ENCODE data around the gene STX1B.
"Not testable (repeated sequence)": the region's sequence is repeated elsewhere in the genome, so short reads cannot be mapped to it uniquely, and the experiment has no call there.

STX1B gene

DNA sequence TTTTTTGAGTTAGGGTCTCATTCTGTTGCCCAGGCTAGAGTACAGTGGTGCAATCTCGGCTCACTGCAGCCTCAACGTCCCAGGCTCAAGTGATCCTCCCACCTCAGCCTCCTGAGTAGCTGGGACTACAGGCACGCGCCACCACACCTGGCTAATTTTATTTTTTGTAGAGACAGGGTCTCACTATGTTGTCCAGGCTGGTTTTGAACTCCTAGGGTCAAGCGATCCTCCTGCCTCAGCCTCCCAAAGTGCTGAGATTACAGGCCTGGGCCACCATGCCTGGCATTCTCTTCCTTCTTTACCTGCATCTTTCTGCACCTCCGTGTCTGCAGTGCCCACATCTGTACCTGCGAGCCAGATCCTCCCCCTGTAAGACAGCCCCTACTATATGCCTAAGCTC lies 1.4 kb upstream of the STX1B start:
- DNase-seq, result not testable (repeated sequence)

DNA sequence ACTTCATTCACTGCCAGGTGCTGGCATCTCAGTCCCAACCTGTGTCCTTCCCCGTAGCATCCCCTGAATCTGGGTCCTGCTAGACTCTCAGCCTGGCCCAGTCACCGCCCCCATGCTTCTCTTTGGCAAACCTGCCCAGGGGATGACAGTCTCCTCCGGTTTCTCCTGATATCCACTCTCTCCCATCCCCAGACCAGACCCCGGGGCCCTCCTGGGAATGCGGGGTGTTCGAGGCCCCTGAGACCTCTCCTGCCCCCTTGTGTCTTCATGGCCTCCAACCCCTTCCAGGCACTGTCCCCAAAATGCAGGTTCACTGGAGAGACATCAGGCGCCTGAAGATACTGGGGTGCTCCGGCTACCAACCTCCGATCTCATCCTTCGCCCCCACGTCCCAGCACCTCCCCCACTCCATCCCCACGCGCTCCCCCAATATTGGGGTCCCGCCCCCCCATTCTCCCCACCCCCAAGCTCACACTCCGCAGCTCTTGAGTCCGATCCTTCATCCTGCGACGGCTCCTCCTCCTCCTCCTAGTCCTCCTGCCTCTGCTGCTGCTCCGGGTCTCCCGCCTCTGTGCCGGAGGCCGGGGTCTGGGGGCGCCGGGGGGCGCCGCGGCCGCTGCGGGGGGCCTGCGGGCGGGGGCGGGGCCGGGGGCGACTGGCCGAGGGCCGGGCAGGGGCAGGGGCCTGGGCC lies 399 bp downstream of the STX1B start:
- no peak for DNase-seq

DNA sequence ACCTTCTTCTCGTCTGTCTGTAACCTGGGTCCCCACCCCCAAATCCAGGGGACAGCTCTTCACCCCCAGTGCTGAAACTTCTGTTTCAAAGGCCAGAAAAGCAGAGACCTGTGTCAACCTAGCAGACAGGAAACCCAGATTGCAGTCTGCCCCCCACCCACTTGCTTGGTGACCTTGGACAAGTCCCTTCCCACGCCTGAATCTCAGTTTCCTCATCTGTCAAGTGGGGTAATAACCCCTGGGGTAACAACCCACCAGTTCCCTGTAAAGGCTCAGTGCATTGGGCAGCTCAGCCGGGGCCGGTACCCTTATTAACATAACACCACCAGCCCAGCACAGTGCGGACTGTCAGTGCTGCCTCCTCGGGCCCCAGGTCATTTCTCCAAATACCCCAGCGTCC lies 1.3 kb downstream of the STX1B start:
- no peak for DNase-seq

DNA sequence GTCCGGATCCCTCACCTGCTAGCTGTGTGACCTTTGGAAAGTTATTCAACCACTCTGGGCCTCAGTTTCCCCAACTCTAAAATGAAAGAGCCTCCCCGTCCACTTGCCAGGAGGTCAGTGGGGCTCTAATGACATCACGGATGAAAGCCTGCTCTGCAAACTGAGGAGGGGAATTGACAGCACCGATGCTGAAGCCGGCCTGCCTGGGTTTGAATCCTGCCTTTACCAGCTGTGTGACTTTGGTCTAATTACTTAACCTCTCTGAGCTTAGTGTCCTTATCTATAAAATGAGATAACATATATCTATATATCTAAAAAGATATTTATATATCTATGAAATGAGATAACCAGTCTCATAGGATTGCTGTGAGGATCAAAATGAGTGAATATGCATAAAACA lies 1.9 kb downstream of the STX1B start:
- no peak for DNase-seq

DNA sequence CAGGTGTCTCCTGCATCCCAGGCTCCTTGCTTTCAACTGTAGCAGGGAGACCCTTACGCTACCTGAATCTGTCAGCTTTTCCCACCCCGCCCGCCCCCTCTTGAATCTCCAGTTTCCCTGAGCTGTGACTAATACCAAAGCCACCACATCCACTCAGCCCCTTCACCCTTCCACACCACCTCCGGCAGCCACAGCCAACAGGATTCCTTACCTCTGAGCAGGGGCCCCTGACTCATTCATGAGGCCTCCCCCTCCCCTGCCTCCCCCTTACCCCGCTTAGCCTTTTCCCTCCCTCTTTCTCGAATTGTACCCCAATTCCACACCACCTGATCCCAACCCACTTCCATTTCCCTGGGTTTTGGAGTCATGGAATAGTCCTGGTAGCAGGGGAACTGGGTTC lies 2.3 kb downstream of the STX1B start:
- peak; percentile 17 for DNase-seq

DNA sequence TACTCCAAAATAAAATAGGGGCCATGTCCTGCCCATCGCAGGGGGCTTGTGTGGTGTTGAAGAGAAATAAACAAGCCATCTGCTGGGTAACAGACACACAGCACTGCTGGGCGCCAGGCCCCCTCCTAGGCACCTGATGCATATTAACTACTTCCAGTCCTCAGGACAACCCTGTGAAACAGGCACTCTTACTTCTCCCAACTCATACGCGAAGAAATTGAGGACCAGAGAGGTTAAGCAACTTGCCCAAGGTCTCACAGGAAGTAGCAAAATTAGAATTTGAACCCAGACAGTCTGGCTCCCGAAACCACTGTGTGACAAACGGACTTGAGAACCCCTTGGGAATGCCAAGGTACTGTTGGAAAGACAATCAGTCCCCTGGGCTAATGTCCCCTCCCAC lies 2.8 kb downstream of the STX1B start:
- no peak for DNase-seq

DNA sequence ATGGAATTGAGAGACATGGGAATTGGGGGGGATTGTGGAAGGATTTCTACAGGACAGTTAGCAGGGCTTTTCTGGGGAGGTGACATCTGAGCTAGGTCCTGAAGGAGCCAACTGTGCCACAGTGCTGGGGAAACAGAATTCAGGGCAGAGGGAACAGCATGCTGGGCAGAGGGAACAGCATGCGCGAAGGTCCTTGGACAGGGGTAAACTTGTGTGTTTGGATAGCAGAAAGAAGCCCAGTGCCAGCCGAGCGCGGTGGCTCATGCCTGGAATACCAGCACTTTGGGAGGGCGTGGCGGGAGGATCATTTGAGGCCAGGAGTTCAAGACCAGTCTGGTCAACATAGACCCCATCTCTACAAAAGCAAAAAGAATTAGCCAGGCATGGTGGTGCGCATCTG lies 3.8 kb downstream of the STX1B start:
- no peak for DNase-seq

DNA sequence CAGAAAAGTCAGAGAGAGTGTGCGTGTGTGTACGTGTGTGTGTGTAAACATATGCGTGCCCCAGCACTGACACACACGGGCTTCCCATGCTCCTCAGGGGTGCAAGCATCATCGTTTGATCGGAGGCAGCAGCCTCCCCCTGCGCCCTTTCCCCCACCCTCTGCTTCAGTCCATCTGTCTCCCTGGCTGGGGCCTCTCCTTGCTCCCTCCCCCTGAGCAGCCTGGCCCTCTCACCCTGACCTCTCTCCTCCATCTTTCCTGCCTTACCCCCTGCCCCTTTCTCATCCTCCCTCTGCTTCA lies 4.4 kb downstream of the STX1B start:
- no peak for DNase-seq

DNA sequence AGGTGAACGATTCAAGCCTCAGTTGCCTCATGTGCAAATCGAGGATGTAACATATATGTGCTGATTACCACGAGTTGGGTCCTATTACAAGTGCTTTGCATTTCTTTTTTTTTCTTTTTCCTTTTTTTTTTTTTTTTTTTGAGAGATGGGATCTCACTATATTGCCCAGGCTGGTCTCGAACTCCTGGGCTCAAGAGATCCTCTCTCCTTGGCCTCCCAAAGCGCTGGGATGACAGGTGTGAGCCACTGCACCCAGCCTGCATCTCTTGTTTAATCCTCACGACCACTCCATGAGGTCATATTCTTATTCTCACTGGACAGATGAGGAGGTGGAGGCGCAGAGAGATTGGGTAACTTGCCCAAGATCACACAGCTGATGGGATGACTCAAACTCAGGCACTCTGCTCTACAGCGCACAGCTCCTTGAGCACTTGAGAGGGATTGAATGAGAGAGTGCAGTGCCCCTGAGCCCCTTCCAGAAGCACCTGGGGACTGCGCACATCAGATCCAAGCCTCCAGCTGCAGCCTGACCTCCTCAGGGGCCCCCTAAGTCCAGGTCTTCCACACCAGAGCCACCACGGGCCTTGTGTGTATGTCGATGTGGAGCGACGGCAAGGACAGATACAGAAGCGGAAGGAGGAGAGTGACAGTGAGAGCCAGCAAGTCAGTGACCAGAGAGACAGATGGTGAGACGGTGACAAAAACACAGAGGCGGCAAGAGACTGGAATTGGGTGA lies 4.9 kb downstream of the STX1B start:
- DNase-seq, result peak; percentile 24

DNA sequence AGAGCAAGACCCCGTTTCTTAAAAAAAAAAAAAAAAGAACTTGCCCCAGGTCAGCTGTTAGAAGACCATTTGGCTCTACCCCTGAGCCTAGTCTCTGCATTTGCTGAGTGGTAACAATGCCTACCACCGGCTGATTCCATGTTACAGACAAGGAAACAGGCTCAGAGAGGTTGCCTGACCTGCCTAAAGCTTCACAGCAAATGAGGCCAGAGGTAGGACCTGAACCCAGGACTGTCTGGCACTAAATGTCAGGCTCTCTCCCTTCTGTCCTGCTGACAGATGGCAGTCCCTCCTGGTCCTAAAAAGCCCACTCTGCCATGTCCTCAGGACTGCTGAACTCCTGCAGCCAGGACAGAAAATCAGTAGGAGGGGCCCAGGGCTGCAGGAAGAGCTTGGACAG lies 5.8 kb downstream of the STX1B start:
- no peak for DNase-seq

DNA sequence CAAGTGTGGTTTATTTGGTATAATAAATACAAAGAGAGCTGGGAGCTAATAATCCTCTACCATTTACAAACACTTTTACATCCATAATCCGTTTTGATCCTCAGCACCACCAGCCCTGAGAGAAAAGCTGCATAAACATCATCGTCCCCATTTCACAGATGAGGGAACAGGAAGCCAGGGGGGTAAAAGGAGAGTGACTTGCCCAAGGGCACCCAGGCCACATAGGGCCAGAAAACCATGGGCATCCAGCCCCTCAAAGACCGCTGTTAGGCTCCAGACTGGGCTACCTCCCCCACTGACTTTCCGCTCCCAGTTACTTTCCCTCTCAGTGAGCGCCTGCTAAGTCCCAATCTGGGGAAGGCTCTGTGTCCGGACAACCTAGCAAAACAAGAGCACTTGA lies 6.7 kb downstream of the STX1B start:
- DNase-seq, result no peak

DNA sequence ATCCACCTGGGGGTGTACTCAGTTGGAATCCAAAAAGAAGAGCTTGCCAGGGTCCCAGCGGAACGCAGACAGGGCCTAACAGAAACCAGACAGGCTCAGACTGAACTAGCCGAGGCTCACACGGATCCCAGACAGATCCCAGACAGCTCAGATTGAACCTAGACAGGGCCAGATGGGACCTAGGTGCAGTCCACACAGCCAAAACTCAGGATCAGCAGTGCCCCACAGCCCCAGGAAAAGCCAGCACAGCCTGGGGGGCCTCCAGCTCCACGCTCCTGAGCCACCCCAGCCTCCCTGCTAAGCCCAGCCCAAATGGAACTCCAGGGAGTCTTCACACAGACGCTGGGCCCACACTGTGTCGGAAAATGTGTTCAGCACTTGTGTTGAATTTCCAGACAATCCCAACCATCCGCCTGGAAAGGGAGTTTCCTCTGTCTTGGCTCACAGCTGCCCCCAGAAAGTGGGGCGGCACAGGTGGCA lies 7.5 kb downstream of the STX1B start:
- no peak for DNase-seq

DNA sequence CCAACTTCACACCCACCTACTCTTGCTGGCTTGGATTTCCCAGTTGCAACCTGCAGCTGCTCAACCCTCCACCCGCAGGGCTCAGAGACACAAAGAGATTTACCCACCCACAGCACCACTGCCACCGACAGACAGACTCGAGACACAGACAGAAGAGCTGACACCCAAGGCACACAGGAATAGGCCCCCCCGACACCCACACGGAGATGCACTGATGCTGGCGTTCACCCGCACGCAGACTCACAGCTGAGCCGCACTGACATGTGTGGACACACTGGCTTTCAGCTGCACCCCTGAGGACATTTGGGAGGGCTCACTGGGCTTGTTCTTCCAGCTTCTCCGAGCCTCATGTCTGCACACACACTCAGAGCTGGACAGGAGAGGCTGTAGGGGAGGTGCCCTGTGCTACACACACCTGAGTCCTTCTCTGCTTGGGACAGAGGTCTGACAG lies 8.2 kb downstream of the STX1B start:
- no peak for DNase-seq

DNA sequence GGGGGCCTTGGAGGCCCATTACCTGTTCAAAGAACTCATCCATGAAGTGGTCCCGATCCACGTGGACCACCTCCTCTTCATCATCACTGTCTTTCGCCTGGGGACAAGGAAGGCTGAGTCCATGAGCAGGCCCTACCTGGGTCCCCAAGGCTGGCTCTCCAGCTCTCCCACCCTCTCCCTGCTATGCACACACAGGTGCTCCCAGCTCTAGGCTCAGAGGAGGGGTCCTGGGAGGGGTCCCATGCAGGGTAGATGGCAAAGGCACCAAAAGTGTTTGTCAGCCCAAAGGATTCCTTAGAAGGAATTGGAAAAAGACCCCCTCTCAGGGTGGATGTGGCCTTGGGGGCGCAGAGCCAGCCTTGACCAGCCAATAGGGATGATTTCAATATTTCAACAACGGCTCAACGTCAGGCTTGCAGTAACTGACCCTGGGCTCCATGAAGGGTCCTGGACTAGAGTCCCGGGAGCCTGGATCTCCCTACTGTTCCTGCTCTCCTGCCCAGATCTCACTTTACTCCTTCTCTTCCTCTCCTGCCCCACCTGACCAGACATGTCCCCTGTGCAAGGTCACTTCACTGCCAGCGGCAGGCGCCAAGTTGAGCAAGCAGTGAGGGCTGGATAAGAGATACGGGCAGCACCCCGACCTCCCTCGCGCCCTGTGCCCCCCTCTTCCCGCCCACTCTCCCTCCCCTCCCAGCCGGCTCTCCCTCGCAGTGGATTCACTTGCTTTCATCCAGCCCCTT lies 8.8 kb downstream of the STX1B start:
- no peak for DNase-seq

DNA sequence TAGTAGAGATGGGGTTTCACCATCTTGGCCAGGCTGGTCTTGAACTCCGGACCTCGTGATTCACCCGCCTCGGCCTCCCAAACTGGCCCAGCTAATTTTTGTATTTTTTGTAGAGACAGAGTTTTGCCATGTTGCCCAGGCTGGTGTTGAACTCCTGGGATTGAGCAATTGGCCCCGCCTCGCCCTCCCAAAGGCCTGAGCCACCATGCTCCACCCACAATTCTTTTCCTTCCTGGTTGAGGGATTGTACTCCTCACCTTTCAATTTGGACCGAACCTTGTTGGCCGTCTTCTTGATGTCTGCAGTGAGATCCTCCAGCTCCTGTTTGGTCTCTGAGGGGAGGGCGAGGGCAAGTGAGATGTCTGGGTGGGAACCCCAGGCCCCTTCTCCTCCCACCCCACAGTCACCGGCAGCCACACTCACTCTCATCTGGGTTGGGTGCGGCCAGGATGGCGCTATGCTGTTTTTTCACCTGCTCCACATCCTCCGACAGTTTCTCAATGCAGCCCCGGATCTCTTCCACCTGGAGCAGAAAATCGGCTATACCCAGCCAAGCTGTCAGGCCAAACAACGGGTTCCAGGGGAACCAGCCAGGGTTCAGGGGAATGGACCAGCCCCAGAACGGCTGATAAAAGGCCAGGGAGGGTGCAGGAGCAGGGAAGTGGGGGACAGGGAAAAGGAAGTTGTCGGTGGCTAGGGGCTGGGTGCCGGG lies 9.6 kb downstream of the STX1B start:
- DNase-seq, result no peak

DNA sequence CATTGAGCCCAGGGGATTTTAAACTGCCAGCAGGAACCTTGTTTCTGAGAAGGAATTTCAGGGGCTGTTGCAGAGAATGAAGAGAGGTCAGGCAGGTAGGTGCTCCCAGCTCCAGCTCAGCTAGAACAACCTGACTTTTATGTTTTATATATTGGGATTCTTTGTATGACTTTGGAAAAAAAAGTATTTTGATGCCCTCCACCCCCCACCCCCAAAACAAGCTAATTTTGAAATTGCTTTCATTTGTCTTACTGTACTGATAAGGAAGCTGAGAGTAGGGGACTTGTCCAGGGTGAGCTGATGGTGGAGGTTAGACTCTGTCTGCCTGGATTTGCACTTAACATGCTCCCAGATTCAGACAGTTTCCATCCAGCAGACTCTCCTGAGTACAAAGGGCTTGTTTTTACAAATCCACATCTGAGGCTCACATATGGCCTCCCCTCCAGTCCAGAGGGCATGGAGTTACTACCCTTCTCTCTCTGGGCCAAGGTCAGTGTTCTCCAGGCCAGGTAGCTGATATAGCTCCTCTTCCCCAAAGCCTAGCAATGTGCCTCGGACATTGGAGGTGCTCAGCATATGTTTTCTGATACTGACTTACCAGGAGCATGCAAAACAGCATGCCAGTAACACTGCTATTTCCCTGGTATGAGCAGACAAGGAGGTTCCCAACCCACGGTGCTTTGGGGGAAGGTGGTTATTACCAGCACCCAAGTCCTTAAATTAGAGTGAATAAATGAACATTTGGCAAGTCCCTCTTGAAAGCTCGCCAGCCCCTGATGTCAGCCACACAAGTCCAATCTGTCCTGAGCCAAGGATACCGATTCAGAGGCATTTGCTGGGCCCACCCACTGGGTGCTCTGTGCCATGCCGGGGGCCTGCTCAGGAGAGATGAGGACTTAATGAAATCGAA lies 11.3 kb downstream of the STX1B start:
- DNase-seq, result no peak

DNA sequence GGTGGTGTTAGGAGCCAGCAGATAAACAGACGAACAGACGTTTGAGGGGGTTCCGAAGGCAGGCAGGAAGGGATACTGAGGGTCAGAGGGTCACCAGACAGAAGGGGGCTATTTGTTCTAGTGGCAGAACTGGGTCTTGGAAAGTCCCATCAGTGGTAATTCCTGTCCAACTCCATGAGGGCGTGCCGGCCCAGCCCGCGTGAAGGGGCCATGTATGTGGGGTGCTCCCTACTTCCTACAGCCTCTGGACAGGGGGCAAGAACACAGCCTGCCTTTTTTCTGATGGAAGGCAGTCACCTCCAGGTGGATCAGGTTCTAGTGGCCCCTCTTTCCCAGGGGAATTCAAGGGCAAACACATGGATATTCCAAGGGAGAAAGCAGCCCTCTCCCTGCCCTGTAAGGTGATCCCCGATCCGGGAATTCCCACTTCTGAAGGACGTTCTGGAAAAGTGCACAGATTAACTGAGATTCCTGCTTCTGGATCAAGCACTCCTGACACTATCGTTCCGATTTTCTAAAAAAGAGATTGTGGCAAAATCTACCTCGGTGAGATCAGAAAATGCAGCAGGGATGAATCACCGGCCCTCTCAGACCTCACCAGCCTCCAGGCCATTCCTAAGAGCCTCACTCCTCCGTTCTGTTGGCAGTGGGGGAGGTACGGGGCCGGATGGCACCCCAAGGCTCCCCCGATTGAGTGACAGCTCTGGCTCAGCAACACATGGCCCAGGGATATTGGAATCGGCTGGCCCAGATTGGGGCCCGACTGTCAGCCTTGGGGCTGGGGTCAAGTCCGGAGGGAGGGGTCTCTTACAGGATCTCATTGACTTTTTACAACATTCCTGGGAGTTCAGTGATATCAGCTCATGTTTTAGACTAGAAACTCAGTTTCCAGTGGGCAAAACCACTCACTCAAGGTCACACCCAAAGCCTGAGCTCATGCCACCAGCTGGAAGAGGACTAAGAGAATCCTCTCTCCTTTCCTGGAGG lies 12.4 kb downstream of the STX1B start:
- no peak for DNase-seq

DNA sequence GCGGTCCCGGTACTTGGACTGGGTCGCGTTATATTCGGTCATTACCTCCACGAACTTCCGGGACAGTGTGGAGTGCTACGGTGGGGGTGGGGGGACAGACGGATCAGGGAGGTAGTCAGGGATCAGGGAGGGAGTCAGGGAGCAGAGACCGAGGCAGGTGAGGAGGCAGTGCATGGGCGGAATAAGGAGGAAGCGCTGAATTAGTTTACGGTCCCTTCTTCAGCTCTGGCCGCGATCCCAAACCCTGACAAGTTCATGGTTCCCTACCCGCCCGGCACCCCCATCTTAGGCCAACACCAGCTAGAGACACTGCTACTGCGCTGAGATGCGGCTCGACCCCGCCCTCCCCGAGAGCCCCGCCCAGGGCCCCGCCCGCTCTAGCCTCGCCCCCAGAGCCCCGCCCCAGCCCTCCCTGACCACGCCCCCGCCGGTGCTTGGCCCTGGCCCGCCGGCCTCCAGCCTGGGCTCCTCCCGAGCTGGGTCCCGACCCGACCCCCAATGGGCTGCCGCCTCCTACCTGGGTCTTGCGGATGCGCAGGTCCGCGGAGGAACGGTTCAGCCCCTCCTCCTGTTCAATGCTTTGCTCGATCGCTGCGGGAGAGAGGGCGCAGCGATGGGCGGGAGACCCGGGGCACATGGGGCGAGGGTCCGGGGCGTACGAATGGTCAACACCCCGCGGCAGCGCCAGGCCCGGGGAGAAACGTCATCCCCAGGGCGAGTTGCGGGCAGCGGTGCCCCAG lies 13.3 kb downstream of the STX1B start:
- DNase-seq, result peak; percentile 75

DNA sequence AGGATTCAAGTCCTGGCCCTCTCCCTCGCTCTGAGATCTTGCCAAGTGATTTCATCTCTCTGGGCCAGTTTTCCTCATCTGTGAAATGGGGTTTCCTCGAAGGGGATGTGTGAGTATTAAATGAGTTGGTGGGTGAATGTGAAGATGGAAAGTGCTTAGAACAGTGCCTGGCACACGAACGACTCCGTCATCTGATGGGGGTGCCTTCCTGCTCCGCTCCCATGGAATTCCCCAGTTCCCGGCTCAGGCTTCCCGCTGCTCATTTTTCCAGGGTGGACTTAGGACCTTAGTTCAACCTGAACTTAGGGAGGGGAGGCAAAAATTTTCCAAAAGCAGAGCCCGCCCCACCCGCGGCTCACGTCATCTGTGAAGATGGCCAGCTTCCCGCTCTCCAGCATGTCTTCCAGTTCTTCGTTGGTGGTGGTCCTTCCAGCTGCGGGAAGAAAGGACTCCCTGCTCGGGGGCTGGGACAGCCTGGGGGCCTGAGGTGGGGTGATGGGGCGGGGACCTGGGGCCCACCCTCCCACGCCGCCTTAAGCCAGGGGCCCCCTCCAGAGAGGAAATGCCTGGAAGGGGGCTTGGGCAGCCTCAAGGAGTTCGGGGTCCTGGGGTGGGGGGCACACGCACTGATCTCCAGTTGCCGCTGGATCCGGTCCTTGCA lies 14.0 kb downstream of the STX1B start:
- no peak for DNase-seq

DNA sequence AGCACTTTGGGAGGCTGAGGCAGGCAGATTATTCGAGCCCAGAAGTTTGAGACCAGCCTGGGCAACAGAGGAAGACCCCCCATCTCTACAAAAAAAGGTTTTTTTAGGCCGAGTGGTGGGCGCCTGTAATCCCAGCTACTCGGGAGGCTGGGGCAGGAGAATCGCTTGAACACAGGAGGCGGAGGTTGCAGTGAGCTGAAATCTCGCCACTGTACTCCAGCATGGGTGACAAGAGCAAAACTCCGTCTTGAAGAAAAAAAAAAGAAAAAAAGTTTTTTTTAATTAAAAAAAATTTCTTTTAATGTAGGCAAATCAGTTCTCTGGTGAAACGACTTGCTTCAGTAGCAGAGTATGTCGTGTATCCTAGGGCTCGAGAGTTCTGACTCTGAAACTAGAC lies 14.5 kb downstream of the STX1B start:
- DNase-seq, result no peak

All from DMS53 (cell line).